ENCODE data around the gene RNF149. TPM values are rescaled to one million over a fixed set of nuclear protein-coding genes. Genes with fewer than 3 reads are reported as not detected.

Gene RNF149
- total RNA-seq, 2 experiments from 2014 or later = 66.3 to 74.2 TPM

DNA sequence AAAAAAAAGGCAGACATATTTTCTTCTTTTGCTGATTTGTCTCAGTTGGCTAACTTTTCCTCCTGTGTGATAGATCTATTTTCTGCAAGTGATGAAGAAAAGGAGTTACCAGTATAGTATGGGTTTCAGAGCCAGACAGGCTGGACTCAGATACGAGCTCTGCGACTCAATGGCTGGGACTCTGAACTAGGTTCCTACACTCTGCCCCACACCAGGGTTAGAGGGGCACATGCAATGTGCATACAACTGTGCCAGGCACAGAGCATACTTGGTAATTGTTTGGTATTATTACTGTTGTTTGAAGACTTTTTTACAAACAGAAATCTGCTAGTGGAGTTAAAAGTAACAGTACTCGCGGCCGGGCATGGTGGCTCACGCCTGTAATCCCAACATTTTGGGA lies 21.8 kb downstream of the RNF149 start:
- CTCF ChIA-PET = interaction anchor here (1.8 kb wide), 1 partner anchor 17 kb away, joined by 6 read pairs; no protein-coding TSS in a partner anchor
- Mint-ChIP-seq H3K9me3 (no peaks in the 10 kb centered on the region), H3K4me1 (peaks cover 24% of the 10 kb centered on the region), H3K27me3 (no peaks in the 10 kb centered on the region), H3K4me3 (no peak overlapping the region), H3K36me3 (ENCODE audit: low read depth) (peaks cover 66% of the 10 kb centered on the region), H3K27ac (no peak overlapping the region)
- POLR2A ChIA-PET = no interaction called here
- DNase-seq = no peak

- Mint-ChIP-seq H3K27me3 (no peaks in the 10 kb centered on the region), H3K4me3 (no peak overlapping the region), H3K36me3 (ENCODE audit: low read depth) (peaks cover 80% of the 10 kb centered on the region), H3K9me3 (no peaks in the 10 kb centered on the region), H3K4me1 (peaks cover 13% of the 10 kb centered on the region), H3K27ac (peak overlapping the region; percentile 9)
- DNase-seq = no peak
- POLR2A ChIA-PET = no interaction called here
- CTCF ChIA-PET = interaction anchor here (0.8 to 1.0 kb wide), 3 partner anchors 10 to 20 kb away, joined by 4 read pairs; no protein-coding TSS in a partner anchor
Measured at GRCh38 chr2:101282980-101283379, 25.5 kb downstream of the RNF149 start.

- Mint-ChIP-seq H3K27ac (no peak overlapping the region), H3K4me1 (peaks cover 7% of the 10 kb centered on the region), H3K9me3 (no peaks in the 10 kb centered on the region), H3K36me3 (ENCODE audit: low read depth) (peaks cover 77% of the 10 kb centered on the region), H3K4me3 (no peak overlapping the region), H3K27me3 (no peaks in the 10 kb centered on the region)
- no peak for DNase-seq
- ChIA-PET CTCF (interaction anchor here (0.9 to 1.5 kb wide), 3 partner anchors 11 to 69 kb away, joined by 3 to 5 read pairs (median 3); partner anchors contain the start of gene CNOT11), POLR2A (no interaction called here)
Measured at GRCh38 chr2:101281482-101281881, 27.0 kb downstream of the RNF149 start.

DNA sequence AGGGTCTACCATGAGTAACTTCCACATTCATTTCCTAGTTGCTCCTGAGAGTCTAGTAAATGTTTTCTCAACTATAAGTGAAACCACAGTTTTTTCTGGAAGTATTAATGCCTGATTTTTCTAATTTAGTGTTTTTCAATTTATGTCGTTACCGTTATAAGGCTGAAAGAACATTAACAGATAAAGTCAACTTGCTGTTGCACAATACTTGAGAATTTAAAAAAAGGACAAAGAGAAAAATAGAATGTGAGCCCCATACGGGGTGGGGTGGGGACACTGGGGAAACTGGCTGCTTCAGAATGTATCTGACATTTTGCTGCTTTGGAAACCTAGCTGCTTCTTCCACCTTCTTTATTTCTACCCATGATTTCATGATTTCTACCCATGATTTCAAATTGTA lies 29.6 kb downstream of the RNF149 start:
- H3K36me3 Mint-ChIP-seq (ENCODE audit: low read depth) = peaks cover 68% of the 10 kb centered on the region
- CTCF ChIA-PET = interaction anchor here (0.6 kb wide), 1 partner anchor 8 kb away, joined by 3 read pairs; no protein-coding TSS in a partner anchor
- POLR2A ChIA-PET = no interaction called here
- peaks cover 7% of the 10 kb centered on the region for H3K4me1 Mint-ChIP-seq
- H3K9me3 Mint-ChIP-seq = no peaks in the 10 kb centered on the region
- H3K27ac Mint-ChIP-seq = no peak overlapping the region
- no peak for DNase-seq
- no peaks in the 10 kb centered on the region for H3K27me3 Mint-ChIP-seq
- no peak overlapping the region for H3K4me3 Mint-ChIP-seq

GRCh38 chr2:101277111-101277510 lies 31.4 kb downstream of the RNF149 start:
- no peaks in the 10 kb centered on the region for H3K27me3 Mint-ChIP-seq
- H3K36me3 Mint-ChIP-seq (ENCODE audit: low read depth) = peaks cover 67% of the 10 kb centered on the region
- DNase-seq = no peak
- H3K9me3 Mint-ChIP-seq = no peaks in the 10 kb centered on the region
- ChIA-PET POLR2A (no interaction called here), CTCF (interaction anchor here (0.6 to 1.3 kb wide), 2 partner anchors 16 to 113 kb away, joined by 3 read pairs; no protein-coding TSS in a partner anchor)
- H3K4me1 Mint-ChIP-seq = peaks cover 22% of the 10 kb centered on the region
- H3K27ac Mint-ChIP-seq = no peak overlapping the region
- H3K4me3 Mint-ChIP-seq = no peak overlapping the region

DNA sequence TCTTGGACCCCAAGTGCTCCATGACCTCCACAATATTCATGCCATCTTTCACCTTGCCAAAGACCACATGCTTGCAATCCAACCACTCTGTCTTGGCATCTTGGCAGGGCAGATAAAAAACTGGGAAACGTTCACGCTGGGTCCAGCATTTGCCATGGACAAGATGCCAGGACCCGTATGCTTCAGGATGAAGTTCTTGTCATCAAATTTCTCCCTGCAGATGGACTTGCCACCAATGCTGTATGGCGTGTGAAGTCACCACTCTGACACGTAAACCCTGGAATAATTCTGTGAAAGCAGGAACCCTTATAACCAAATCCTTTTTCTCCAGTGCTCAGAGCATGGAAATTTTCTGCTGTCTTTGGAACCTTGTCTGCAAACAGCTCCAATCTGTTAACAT lies 34.4 kb downstream of the RNF149 start:
- CTCF ChIA-PET = interaction anchor here (0.6 to 1.0 kb wide), 2 partner anchors 20 to 935 kb away, joined by 3 to 5 read pairs; no protein-coding TSS in a partner anchor
- Mint-ChIP-seq H3K9me3 (no peaks in the 10 kb centered on the region), H3K4me3 (no peak overlapping the region), H3K4me1 (peaks cover 42% of the 10 kb centered on the region), H3K36me3 (ENCODE audit: low read depth) (peaks cover 69% of the 10 kb centered on the region), H3K27ac (peak overlapping the region; percentile 57), H3K27me3 (no peaks in the 10 kb centered on the region)
- no peak for DNase-seq
- POLR2A ChIA-PET = no interaction called here

DNA sequence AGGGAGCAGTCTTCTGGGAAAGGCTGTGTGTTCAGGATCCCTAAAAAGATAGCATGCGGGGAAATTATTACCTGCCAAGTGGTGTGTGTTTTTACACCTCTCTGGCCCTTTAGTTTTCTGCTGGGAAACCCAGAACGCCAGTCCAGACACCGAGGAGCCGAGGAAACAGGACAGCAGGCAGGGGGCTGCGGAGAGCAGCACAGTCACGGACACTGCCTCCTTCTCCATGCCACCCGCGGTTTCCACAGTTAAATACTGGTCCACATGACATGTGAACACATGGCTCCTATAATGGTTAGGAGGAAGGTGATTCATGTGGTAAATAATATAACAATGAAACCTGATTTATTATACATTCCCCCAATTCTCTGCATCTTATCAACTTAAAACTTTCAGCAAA lies 35.4 kb downstream of the RNF149 start:
- DNase-seq = no peak
- peaks cover 47% of the 10 kb centered on the region for H3K4me1 Mint-ChIP-seq
- ChIA-PET POLR2A (no interaction called here), CTCF (no interaction called here)
- H3K27me3 Mint-ChIP-seq = no peaks in the 10 kb centered on the region
- no peak overlapping the region for H3K4me3 Mint-ChIP-seq
- peaks cover 71% of the 10 kb centered on the region for H3K36me3 Mint-ChIP-seq (ENCODE audit: low read depth)
- no peaks in the 10 kb centered on the region for H3K9me3 Mint-ChIP-seq
- H3K27ac Mint-ChIP-seq = peak overlapping the region; percentile 78

- Mint-ChIP-seq H3K9me3 (no peaks in the 10 kb centered on the region), H3K4me3 (no peak overlapping the region), H3K4me1 (peaks cover 51% of the 10 kb centered on the region), H3K27me3 (no peaks in the 10 kb centered on the region), H3K36me3 (ENCODE audit: low read depth) (peaks cover 69% of the 10 kb centered on the region), H3K27ac (peak overlapping the region; percentile 79)
- peak; percentile 22 for DNase-seq
- ChIA-PET POLR2A (no interaction called here), CTCF (interaction anchor here (0.6 kb wide), 1 partner anchor 679 kb away, joined by 3 read pairs; no protein-coding TSS in a partner anchor)
Measured at GRCh38 chr2:101272045-101272784, 36.3 kb downstream of the RNF149 start.

DNA sequence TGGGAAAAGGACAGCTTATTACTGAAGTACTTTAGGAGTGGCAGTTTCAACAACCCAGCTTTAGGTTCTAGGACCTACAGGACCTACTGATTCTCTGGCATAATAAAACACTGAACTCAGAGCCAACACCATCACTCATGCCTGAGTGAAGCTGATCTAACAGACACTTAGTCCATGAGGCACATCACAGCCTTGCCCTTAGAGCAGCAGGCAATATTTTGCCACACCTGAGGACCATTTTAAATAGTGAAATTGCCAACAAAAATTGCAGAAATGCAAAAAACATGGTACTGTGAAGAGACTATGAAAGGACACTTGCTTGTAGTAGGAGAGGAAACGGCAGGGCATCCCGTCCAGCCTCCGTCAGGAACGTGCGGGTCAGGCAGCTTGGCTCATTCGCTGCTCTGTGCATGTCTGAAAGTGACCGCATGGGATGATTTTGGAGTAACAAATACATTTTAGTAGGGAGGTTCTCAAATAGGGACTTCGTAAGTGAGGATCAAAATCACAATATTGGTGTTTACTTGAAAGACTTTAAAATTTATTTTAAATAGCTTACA lies 37.7 kb downstream of the RNF149 start:
- ChIA-PET POLR2A (no interaction called here), CTCF (interaction anchor here (0.6 to 2.0 kb wide), 5 partner anchors 8 to 320 kb away, joined by 3 to 4 read pairs (median 3); no protein-coding TSS in a partner anchor)
- Mint-ChIP-seq H3K9me3 (no peaks in the 10 kb centered on the region), H3K4me1 (peaks cover 56% of the 10 kb centered on the region), H3K36me3 (ENCODE audit: low read depth) (peaks cover 70% of the 10 kb centered on the region), H3K4me3 (no peak overlapping the region), H3K27ac (no peak overlapping the region), H3K27me3 (no peaks in the 10 kb centered on the region)
- no peak for DNase-seq

DNA sequence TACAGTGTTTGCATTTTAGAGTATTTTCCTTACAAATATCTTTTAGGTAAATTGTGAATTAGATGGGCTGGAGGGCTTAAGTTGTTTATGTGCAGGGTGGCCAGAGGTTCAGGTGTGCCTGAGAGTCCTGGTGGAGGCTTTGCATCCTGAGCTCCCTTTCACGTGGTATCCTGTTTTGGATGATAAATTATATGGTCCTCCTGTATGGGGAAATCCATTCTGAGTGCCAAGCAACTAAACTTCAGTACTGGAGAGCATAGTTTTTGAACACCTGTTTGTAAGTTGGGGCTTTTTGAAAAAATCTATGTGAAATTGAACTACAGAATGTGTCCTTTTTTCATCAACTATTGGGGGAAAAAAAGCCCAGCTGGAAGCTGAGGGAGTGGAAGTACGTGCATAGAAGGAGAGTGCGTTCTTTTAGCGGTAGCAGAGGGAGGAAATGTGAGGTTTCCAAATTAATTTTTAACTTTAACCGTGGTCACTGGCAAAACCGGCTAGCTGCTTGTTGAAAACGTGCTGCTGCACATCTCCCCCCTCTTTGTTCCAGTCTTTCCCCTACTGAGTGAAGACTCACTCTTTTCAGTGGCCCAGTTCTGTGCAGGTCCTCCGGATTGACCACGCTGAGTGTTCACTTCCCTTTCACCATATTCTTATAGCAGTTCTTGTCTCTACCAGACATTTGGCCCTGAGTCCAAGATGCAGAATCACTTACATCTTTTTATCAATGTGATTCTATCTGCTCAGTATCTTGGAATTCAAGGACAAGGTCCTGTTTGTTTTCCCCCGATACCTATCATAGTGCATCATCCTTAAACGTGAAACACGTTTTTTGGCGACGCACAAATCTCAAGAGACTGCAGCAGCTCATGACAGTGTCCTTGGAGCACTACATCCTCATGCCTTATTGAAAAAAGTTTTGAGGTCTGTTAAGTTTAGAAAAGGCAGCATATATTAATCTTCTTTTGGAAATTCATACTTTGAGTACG lies 40.5 kb downstream of the RNF149 start:
- no peaks in the 10 kb centered on the region for H3K9me3 Mint-ChIP-seq
- H3K27me3 Mint-ChIP-seq = no peaks in the 10 kb centered on the region
- peaks cover 57% of the 10 kb centered on the region for H3K4me1 Mint-ChIP-seq
- CTCF ChIA-PET = interaction anchor here (1.2 to 2.3 kb wide), 3 partner anchors 9 to 14 kb away, joined by 3 to 8 read pairs (median 4); no protein-coding TSS in a partner anchor
- POLR2A ChIA-PET = no interaction called here
- no peak overlapping the region for H3K27ac Mint-ChIP-seq
- no peak overlapping the region for H3K4me3 Mint-ChIP-seq
- DNase-seq = no peak
- peaks cover 79% of the 10 kb centered on the region for H3K36me3 Mint-ChIP-seq (ENCODE audit: low read depth)

- Mint-ChIP-seq H3K36me3 (ENCODE audit: low read depth) (peaks cover 73% of the 10 kb centered on the region), H3K4me1 (peaks cover 47% of the 10 kb centered on the region), H3K27ac (no peak overlapping the region), H3K9me3 (no peaks in the 10 kb centered on the region), H3K4me3 (no peak overlapping the region), H3K27me3 (no peaks in the 10 kb centered on the region)
- ChIA-PET CTCF (interaction anchor here (1.0 kb wide), 1 partner anchor 136 kb away, joined by 3 read pairs; no protein-coding TSS in a partner anchor), POLR2A (no interaction called here)
- DNase-seq = no peak
Measured at GRCh38 chr2:101265893-101266499, 42.5 kb downstream of the RNF149 start.

DNA sequence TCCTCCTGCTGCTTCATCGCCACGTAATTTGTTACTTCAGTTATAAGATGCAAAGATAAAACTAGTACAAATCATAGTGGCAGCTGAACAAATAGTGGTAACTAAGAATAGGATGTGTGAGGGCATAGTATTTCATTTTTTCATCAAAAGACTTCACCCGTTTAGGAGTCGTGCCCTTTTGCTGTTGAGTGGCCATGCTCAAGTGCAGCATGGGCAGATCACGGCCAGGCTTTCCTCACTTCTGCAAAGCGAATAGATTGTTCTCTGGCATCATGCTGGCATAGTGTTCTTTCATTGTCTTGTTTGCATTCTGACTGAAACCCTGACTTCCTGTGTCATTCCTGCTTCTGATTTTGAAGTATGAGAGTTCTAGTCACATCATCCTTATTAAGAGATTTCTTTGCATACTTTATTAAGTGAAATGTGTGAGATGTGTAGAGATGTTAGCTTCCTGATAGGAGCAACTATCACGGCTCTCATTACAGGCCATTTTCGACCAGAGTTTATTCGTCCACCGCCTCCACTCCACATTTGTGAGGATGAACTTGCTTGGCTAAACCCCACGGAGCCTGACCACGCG lies 44.1 kb downstream of the RNF149 start:
- Mint-ChIP-seq H3K4me3 (no peak overlapping the region), H3K9me3 (no peaks in the 10 kb centered on the region), H3K27ac (peak overlapping the region; percentile 65), H3K27me3 (no peaks in the 10 kb centered on the region), H3K4me1 (peaks cover 43% of the 10 kb centered on the region), H3K36me3 (ENCODE audit: low read depth) (peaks cover 66% of the 10 kb centered on the region)
- no peak for DNase-seq
- ChIA-PET CTCF (interaction anchor here (0.5 kb wide), 1 partner anchor 72 kb away, joined by 4 read pairs; no protein-coding TSS in a partner anchor), POLR2A (no interaction called here)
